ENCODE results near the gene ZNF775.
A peak's percentile ranks its signal among the peaks of the same experiment; 100 is the strongest.

Gene ZNF775

DNA sequence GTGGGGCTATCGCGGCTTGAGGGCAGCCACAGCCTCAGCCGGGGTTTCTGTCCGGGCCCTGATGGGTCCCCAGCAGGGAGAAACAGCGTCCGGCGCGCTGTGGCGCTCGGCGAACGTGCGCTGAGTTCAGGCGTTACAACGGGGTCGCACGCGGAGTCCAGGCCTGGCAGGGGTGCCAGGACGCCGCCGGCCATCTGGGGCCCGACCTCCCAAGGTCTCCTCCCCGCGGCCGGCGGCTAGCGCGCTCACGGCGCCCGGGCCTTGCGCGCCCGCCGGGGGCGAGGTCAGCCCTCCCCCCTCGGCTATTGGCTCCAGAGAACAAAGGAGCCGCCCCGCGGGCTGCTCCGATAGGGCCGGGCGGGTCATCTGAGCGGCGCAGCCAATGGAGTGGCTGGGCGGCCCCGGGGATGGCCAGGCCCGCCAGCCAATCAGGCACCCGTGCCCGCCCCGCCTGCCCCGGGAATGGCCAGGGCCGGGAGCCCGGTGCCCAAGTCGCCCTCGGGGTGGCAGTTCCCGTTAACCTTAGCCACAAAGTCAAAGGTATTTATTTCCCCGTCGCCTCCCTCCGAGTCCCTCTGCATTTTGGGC is at the start of gene ZNF775:
ZNF775 (plus strand) TSS at position 478 of the 588 bp plus-strand sequence. CDS start 9,141 bp downstream, outside the sequence.
- H3K4me3 ChIP-seq (ENCODE audit: low read depth, low read length) = peak within 1 kb of the TSS; percentile 92
- H3K4me1 ChIP-seq (ENCODE audit: control insufficient read depth, insufficient read depth, low read length) = peaks cover 34% of the 10 kb centered on the region
- H3K36me3 ChIP-seq (ENCODE audit: control insufficient read depth, insufficient read depth, low read length) = peaks cover 7% of the 10 kb centered on the region
- H3K9me3 ChIP-seq (ENCODE audit: control insufficient read depth, insufficient read depth, low read length) = no peaks in the 10 kb centered on the region
- peak within 1 kb of the TSS; percentile 93 for H3K9ac ChIP-seq (ENCODE audit: low read depth, low read length)
- no peaks in the 10 kb centered on the region for H3K27me3 ChIP-seq (ENCODE audit: control insufficient read depth, insufficient read depth, low read length)

DNA sequence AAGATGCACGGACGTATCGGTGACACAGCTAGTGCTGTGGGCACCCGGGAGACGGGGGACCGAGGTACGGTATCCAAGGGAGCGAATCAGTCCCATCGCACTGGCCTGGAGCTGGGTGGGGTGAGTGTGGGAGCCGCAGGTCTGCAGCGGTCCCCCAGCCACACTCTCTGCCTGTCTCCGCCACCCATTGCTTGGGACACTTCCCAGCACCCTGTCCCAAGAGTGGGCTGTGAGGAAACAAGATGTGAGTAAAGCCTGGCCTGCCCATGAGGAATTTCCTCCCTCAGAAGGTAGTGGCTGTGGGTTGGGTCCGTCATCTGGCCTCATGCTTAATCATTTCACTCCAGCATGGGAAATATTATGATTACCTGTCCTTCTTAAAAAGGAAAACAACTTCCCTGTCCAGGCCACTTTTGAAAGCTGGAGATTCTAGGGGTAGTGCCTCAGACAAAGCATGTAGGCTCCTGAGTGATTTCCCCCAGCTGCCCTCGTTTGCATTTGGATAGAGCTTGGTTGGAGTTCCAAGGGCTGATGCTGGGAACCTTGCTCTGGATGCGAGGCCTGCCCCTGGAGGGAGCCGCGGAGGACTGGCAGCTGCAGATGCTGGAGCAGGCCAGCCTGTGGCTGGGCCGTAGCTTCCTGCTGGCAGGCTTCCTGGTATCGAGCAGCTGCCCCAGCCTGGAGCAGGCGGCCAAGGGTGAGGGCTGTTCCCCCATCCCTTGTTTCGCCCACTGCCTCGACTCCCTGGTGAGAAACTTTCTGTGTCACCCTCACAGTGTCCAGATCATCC is 49.6 kb upstream of the ZNF775 start:
- Histone ChIP-seq H3K9me3 (ENCODE audit: control insufficient read depth, insufficient read depth, low read length) (no peaks in the 10 kb centered on the region), H3K36me3 (ENCODE audit: control insufficient read depth, insufficient read depth, low read length) (peaks cover 47% of the 10 kb centered on the region), H3K4me1 (ENCODE audit: control insufficient read depth, insufficient read depth, low read length) (peaks cover 22% of the 10 kb centered on the region), H3K4me3 (ENCODE audit: low read depth, low read length) (no peak overlapping the region), H3K9ac (ENCODE audit: low read depth, low read length) (peak overlapping the region; percentile 30), H3K27me3 (ENCODE audit: control insufficient read depth, insufficient read depth, low read length) (no peaks in the 10 kb centered on the region)

DNA sequence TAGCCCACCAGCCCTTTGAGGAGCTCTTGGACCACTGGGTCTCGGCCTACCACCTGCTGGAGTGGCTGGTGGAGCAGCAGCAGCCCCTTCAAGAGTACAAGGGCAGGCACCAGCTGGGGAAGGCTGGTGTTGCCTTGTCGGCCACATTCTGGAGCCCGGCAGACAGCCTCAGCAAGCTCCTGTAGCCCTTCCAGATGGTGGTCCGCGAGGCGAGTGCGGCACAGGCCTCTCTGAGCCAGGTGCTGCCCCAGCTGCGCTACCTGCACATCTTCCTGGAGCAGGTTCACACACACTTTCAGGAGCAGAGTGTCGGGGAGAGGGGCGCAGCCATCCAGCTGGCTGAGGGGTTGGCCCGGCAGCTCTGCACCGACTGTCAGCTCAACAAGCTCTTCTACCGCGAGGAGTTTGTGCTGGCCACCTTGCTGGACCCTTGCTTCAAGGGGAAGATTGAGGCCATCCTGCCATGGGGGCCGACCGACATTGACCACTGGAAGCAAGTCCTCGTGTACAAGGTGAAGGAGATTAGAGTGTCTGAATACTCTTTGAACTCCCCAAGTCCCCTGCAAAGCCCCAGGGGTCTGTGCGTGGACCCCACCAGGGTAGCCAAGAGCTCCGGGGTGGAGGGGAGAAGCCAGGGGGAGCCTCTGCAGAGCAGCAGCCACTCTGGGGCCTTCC is 48.8 kb upstream of the ZNF775 start:
- Histone ChIP-seq H3K4me1 (ENCODE audit: control insufficient read depth, insufficient read depth, low read length) (peaks cover 21% of the 10 kb centered on the region), H3K27me3 (ENCODE audit: control insufficient read depth, insufficient read depth, low read length) (no peaks in the 10 kb centered on the region), H3K9ac (ENCODE audit: low read depth, low read length) (peak overlapping the region; percentile 60), H3K4me3 (ENCODE audit: low read depth, low read length) (no peak overlapping the region), H3K36me3 (ENCODE audit: control insufficient read depth, insufficient read depth, low read length) (peaks cover 41% of the 10 kb centered on the region), H3K9me3 (ENCODE audit: control insufficient read depth, insufficient read depth, low read length) (no peaks in the 10 kb centered on the region)

DNA sequence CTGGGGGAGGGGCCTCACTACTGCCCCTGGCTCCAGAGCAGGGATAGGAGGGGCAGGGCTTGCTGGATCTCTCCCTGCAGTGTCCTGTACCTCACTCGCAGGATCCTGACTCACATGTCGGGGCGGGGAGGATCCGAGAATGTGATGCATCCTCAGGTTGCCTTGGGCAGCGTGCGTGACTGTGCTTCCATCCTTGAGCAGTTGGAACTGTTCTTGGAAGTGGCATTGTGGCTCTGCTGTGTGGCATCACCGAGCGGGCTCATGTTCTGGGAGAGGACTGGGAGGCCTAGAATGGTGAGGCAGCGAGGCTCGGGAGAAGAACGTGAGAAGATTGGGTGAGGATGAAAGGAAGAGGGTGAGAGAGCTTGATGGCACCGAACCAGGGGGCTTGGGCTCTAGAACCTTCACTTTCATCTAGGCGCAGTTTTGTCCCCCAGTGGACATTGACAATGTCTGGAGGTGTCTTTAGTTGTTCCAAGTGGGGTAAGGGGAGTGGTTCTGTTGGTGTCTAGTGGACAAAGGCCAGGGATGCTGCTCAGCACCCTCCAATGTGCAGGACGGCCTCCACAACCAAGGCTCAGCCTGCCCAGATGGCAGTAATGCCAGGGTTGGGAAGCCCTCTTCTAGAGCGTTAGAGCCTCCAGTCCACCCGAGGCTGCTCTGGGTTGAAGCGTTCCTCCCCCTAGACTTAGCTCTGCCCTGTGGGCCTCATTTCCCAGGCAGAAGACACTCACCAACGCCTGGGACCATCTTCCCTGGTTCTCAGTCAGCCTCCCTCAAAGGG is 46.1 kb upstream of the ZNF775 start:
- Histone ChIP-seq H3K36me3 (ENCODE audit: control insufficient read depth, insufficient read depth, low read length) (peaks cover 40% of the 10 kb centered on the region), H3K9ac (ENCODE audit: low read depth, low read length) (no peak overlapping the region), H3K4me1 (ENCODE audit: control insufficient read depth, insufficient read depth, low read length) (peaks cover 32% of the 10 kb centered on the region), H3K4me3 (ENCODE audit: low read depth, low read length) (no peak overlapping the region), H3K9me3 (ENCODE audit: control insufficient read depth, insufficient read depth, low read length) (no peaks in the 10 kb centered on the region), H3K27me3 (ENCODE audit: control insufficient read depth, insufficient read depth, low read length) (no peaks in the 10 kb centered on the region)

DNA sequence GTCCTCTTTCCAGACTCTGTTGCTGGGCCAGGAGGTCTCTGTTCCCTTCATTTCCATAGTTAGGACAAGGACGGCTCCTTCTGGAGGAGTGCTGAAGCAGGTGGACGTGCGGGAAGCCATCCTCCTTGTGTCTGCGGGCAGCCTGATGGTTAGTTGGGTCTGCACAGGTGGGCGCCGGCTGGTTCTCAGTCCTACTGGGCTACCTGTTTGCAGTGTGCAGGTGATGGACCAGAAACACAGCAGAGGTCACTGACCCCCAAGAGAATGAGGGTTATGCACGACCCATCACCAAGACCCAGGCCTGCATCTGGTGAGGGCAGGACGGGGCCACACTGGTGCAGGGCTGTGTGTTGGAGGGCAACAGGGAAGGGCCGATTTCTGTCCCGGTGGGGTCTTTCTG is 45.5 kb upstream of the ZNF775 start:
- Histone ChIP-seq H3K36me3 (ENCODE audit: control insufficient read depth, insufficient read depth, low read length) (peaks cover 43% of the 10 kb centered on the region), H3K4me3 (ENCODE audit: low read depth, low read length) (no peak overlapping the region), H3K9me3 (ENCODE audit: control insufficient read depth, insufficient read depth, low read length) (no peaks in the 10 kb centered on the region), H3K9ac (ENCODE audit: low read depth, low read length) (no peak overlapping the region), H3K4me1 (ENCODE audit: control insufficient read depth, insufficient read depth, low read length) (peaks cover 32% of the 10 kb centered on the region), H3K27me3 (ENCODE audit: control insufficient read depth, insufficient read depth, low read length) (no peaks in the 10 kb centered on the region)

DNA sequence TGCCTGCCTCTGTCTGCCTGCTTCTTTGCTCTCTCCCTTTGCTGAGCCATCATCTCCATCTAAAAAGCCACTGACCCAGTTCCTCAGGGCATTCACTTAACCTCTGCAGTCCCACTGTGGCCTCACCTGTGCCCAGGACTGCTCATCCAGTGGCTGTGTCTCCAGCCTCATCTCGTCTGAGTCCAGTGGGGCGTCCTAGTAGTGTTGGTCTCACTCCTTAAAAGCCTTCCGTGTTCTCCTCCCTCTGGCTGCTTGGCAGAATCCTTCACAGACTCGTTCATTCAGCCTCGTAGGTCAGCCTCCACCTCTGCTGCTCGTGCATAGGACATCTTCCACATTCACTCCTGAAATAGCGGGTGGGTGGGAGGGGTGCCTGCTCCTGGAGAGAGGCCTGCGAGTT is 45.0 kb upstream of the ZNF775 start:
- H3K36me3 ChIP-seq (ENCODE audit: control insufficient read depth, insufficient read depth, low read length) = peaks cover 42% of the 10 kb centered on the region
- H3K4me1 ChIP-seq (ENCODE audit: control insufficient read depth, insufficient read depth, low read length) = peaks cover 27% of the 10 kb centered on the region

DNA sequence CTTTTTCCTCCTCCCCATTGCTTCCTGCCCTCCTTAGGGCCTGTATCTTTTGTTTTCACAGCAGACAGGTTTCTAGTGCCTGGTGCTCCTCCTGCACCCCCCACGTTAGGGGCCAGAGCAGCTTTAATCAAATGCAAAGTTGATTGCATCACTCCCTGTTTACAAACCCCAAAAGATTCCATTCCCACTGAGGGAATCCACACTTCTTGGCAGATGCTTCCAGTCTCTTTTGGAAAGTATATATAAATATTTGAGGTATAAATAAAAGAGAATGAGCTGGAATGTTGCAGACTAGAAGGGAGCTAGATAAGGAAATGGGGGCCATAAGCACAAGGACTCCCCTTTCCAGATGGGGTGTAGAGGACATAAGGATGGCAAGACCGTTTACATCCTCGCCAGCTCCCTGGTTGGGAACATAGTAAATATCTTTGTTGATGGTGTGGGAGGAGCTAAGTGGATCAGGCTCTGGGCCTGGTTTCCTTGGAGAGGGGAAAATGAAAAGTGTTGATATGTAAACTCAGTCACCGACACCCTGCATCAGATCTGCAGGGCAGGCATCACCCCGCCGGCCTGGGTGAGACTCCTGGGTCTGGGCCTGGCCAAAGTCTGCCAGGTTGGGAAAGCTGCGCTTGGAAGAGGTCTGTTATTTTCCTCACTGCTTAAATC is 43.9 kb upstream of the ZNF775 start:
- no peaks in the 10 kb centered on the region for H3K27me3 ChIP-seq (ENCODE audit: control insufficient read depth, insufficient read depth, low read length)
- no peaks in the 10 kb centered on the region for H3K9me3 ChIP-seq (ENCODE audit: control insufficient read depth, insufficient read depth, low read length)
- H3K9ac ChIP-seq (ENCODE audit: low read depth, low read length) = peak overlapping the region; percentile 26
- peaks cover 44% of the 10 kb centered on the region for H3K36me3 ChIP-seq (ENCODE audit: control insufficient read depth, insufficient read depth, low read length)
- H3K4me3 ChIP-seq (ENCODE audit: low read depth, low read length) = peak overlapping the region; percentile 3
- peaks cover 24% of the 10 kb centered on the region for H3K4me1 ChIP-seq (ENCODE audit: control insufficient read depth, insufficient read depth, low read length)

More for the DNA sequence above, 45.0 kb upstream of the ZNF775 start:
- Histone ChIP-seq H3K4me3 (ENCODE audit: low read depth, low read length) (no peak overlapping the region), H3K9me3 (ENCODE audit: control insufficient read depth, insufficient read depth, low read length) (no peaks in the 10 kb centered on the region), H3K9ac (ENCODE audit: low read depth, low read length) (no peak overlapping the region), H3K27me3 (ENCODE audit: control insufficient read depth, insufficient read depth, low read length) (no peaks in the 10 kb centered on the region)

DNA sequence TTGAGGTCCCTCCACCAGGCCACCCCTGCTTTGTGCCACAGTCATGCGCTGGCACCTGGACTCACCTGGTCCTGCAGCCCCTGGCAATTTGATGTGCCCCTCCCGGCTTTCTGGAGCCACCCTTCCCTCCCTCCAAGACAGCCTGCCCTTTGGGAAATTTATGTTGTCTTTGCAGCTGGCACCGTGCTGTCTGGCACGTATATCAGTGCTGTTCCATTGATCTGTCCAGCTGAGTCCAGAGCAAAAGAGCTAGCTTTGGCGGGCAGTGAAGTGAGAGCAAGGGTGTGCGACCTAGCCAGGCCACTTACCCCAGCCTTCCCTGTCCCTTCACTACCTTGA is 43.4 kb upstream of the ZNF775 start:
- Histone ChIP-seq H3K4me3 (ENCODE audit: low read depth, low read length) (no peak overlapping the region), H3K9me3 (ENCODE audit: control insufficient read depth, insufficient read depth, low read length) (no peaks in the 10 kb centered on the region), H3K27me3 (ENCODE audit: control insufficient read depth, insufficient read depth, low read length) (no peaks in the 10 kb centered on the region), H3K9ac (ENCODE audit: low read depth, low read length) (peak overlapping the region; percentile 26), H3K4me1 (ENCODE audit: control insufficient read depth, insufficient read depth, low read length) (peaks cover 24% of the 10 kb centered on the region), H3K36me3 (ENCODE audit: control insufficient read depth, insufficient read depth, low read length) (peaks cover 39% of the 10 kb centered on the region)

DNA sequence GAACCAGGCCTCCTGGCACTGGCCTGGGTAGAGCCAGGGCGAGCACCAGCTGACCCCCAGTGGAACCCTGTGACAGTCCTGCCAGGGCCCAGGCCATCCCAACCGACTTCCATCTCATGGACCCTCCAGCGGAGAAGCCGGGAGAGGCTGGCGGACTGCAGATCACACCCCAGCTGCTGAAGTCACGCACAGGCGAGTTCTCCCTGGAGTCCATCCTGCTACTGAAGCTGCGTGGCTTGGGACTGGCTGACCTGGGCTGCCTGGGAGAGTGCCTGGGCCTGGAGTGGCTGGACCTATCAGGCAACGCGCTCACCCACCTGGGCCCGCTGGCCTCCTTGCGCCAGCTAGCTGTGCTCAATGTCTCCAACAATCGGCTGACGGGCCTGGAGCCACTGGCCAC is 42.4 kb upstream of the ZNF775 start:
- H3K4me3 ChIP-seq (ENCODE audit: low read depth, low read length) = no peak overlapping the region
- no peaks in the 10 kb centered on the region for H3K9me3 ChIP-seq (ENCODE audit: control insufficient read depth, insufficient read depth, low read length)
- peaks cover 3% of the 10 kb centered on the region for H3K27me3 ChIP-seq (ENCODE audit: control insufficient read depth, insufficient read depth, low read length)
- H3K9ac ChIP-seq (ENCODE audit: low read depth, low read length) = no peak overlapping the region
- H3K4me1 ChIP-seq (ENCODE audit: control insufficient read depth, insufficient read depth, low read length) = peaks cover 24% of the 10 kb centered on the region
- H3K36me3 ChIP-seq (ENCODE audit: control insufficient read depth, insufficient read depth, low read length) = peaks cover 30% of the 10 kb centered on the region

DNA sequence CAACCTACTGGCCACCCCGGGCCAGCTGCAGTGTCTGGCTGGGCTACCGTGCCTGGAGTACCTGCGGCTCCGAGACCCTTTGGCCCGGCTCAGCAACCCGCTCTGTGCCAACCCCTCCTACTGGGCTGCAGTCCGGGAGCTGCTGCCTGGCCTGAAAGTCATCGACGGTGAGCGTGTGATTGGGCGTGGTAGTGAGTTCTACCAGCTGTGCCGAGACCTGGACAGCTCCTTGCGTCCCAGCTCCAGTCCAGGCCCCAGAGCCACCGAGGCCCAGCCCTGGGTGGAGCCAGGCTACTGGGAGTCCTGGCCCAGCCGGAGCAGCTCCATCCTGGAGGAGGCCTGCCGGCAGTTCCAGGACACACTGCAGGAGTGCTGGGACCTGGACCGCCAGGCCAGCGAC is 42.0 kb upstream of the ZNF775 start:
- peaks cover 28% of the 10 kb centered on the region for H3K4me1 ChIP-seq (ENCODE audit: control insufficient read depth, insufficient read depth, low read length)
- H3K9me3 ChIP-seq (ENCODE audit: control insufficient read depth, insufficient read depth, low read length) = no peaks in the 10 kb centered on the region
- peaks cover 30% of the 10 kb centered on the region for H3K36me3 ChIP-seq (ENCODE audit: control insufficient read depth, insufficient read depth, low read length)
- no peak overlapping the region for H3K9ac ChIP-seq (ENCODE audit: low read depth, low read length)
- peaks cover 7% of the 10 kb centered on the region for H3K27me3 ChIP-seq (ENCODE audit: control insufficient read depth, insufficient read depth, low read length)
- H3K4me3 ChIP-seq (ENCODE audit: low read depth, low read length) = no peak overlapping the region

DNA sequence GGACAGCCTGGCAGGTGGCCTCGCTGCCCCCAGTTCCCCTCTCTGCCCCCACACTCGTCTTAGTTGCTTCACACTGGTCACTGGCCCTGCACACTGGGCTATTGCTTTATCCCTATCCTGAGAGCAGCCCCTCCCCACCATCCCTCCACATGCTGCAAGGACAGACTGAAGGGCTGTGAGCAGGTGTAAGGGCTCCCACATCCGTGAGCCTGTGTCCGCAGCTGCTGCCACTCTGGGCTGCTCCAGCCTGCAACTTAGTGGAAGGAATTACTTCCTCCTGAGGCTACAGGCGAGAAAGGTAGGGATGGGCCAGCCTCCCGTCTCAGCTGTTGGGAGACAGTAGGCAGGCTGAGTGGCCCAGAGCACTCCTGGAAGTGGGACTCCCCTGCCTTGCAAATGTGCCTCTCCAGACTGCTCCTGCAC is 41.5 kb upstream of the ZNF775 start:
- H3K27me3 ChIP-seq (ENCODE audit: control insufficient read depth, insufficient read depth, low read length) = peaks cover 12% of the 10 kb centered on the region
- H3K36me3 ChIP-seq (ENCODE audit: control insufficient read depth, insufficient read depth, low read length) = peaks cover 30% of the 10 kb centered on the region
- no peak overlapping the region for H3K9ac ChIP-seq (ENCODE audit: low read depth, low read length)
- H3K4me1 ChIP-seq (ENCODE audit: control insufficient read depth, insufficient read depth, low read length) = peaks cover 33% of the 10 kb centered on the region
- H3K9me3 ChIP-seq (ENCODE audit: control insufficient read depth, insufficient read depth, low read length) = no peaks in the 10 kb centered on the region
- no peak overlapping the region for H3K4me3 ChIP-seq (ENCODE audit: low read depth, low read length)

Data from iPS-15b (cell line).